ENCODE measurements around the gene KERA.

The KERA gene

GRCh38 chr12:91007531-91008290 lies 50.1 kb downstream of the KERA start:
- DNase-seq: no peak

GRCh38 chr12:91004872-91005271 lies 53.0 kb downstream of the KERA start, which contains the start of gene EPYC:
Gene EPYC (minus strand): TSS chr12:91004972. CDS start chr12:91002565, 2,407 bp downstream.
- no peak for DNase-seq

- DNase-seq: no peak
Observed at GRCh38 chr12:91003737-91004136, 54.1 kb downstream of the KERA start.

- DNase-seq: no peak
Observed at GRCh38 chr12:91001306-91001705, 56.5 kb downstream of the KERA start.
